Smooth muscle cell of bladder (primary cell): ENCODE results near the gene DIPK2B. TPM values are rescaled to one million over a fixed set of nuclear protein-coding genes. Genes with fewer than 3 reads are reported as not detected.

Experiments
- total RNA-seq: library from RNA; depleted of rRNA; stranded (reverse); fragments of >200 nt; gene quantifications from 2 replicates; pipeline ENCODE4 v1.2.3, GENCODE V29; 2014

Gene DIPK2B
- total RNA-seq, result 0.18 TPM in 1 of 2 replicates, not detected in the other

GRCh38 chrX:45200741-45201234 is at the start of gene DIPK2B:
TSS of gene DIPK2B (minus strand) at chrX:45200876. CDS start at chrX:45200826, 50 bp downstream.

